PC-3 (cell line): ENCODE measurements around the gene STK11IP.

ENCODE experiments used
- CTCF ChIP-seq: fragments of 300-600 bp; sonication (generic); conservative IDR thresholded peaks from 2 replicates; pipeline ENCODE4 v1.5.1; 2017; ENCODE audit warnings: antibody characterized with exemption, low read depth, mild to moderate bottlenecking, low read length
- EZH2 ChIP-seq: fragments of 300-600 bp; sonication (generic); IDR thresholded peaks from one replicate; pipeline ENCODE4 v1.6.1; 2017; ENCODE audit warnings: antibody characterized with exemption, mild to moderate bottlenecking, low read length; ENCODE audit not compliant: unreplicated experiment
- EZH2phosphoT487 ChIP-seq: fragments of 300-600 bp; sonication (generic); IDR thresholded peaks from 2 replicates; pipeline ENCODE4 v1.6.1; 2018; ENCODE audit warnings: mild to moderate bottlenecking, antibody characterized with exemption, low read length, borderline replicate concordance

- TF ChIP-seq CTCF (no peak), EZH2 (no peak), EZH2phosphoT487 (no peak)
Measured at GRCh38 chr2:219632760-219633105, 35.1 kb downstream of the STK11IP start.
